Measurements from ENCODE around the gene EHF. TPM values are rescaled to one million over a fixed set of nuclear protein-coding genes. Genes with fewer than 3 reads are reported as not detected.

Gene EHF
- total and polyA plus RNA-seq, 2 of the 8 experiments (the other 6 are each of a cell fraction or from before 2014, with no cell fraction given), result not detected

GRCh38 chr11:34649597-34649996 lies 28.7 kb downstream of the EHF start:
- Histone ChIP-seq H2BK20ac (ENCODE audit: low read length) (no peak overlapping the region), H3K56ac (replicated peaks; ENCODE audit: insufficient read length, low read depth, low read length) (no peak overlapping the region), H3K9me3 (ENCODE audit: insufficient read depth in 2 of 2, low read depth in 1 of 2, low read length in 1 of 2) (no peaks in the 10 kb centered on the region), H2AK5ac (ENCODE audit: low read depth, low read length) (no peak overlapping the region), H4K20me1 (replicated peaks in 1 of 2; ENCODE audit: control insufficient read depth in 1 of 2, insufficient read depth in 2 of 2, low read length in 2 of 2) (no peaks in the 10 kb centered on the region), H3K9ac (replicated peaks in 1 of 4; ENCODE audit: extremely low read depth in 1 of 4, low read depth in 3 of 4, low read length in 3 of 4) (no peak overlapping the region), H3K23me2 (ENCODE audit: low read depth, low read length) (no peaks in the 10 kb centered on the region), H3K4me3 (ENCODE audit: extremely low read depth in 1 of 4, insufficient read depth in 2 of 4, low read depth in 3 of 4, low read length in 4 of 4) (no peak overlapping the region), H4K91ac (replicated peaks; ENCODE audit: insufficient read length, low read length) (no peak overlapping the region), H3K18ac (ENCODE audit: extremely low read depth, low read length) (no peak overlapping the region), H3K27ac (ENCODE audit: low read depth, low read length) (no peak overlapping the region), H3K4me2 (ENCODE audit: insufficient read depth in 1 of 2, low read depth in 2 of 2, low read length in 2 of 2) (no peak overlapping the region), H3K36me3 (ENCODE audit: control insufficient read depth in 2 of 4, insufficient read depth in 4 of 4, low read length in 3 of 4) (no peaks in the 10 kb centered on the region), H2BK5ac (ENCODE audit: low read depth, low read length) (no peak overlapping the region), H3K14ac (ENCODE audit: insufficient read length) (no peak overlapping the region), H2AFZ (ENCODE audit: low read length) (no peak overlapping the region), H3K27me3 (replicated peaks in 1 of 4; ENCODE audit: control insufficient read depth in 3 of 4, extremely low read depth in 1 of 4, insufficient read depth in 3 of 4, low read length in 3 of 4) (no peaks in the 10 kb centered on the region), H3K23ac (ENCODE audit: insufficient read length) (no peak overlapping the region), H2BK120ac (replicated peaks; ENCODE audit: low read depth, low read length) (no peak overlapping the region), H3K79me2 (ENCODE audit: control insufficient read depth in 1 of 2, insufficient read depth in 2 of 2, low read length in 2 of 2) (no peaks in the 10 kb centered on the region), H3K4me1 (replicated peaks in 1 of 4; ENCODE audit: control insufficient read depth in 3 of 4, insufficient read depth in 4 of 4, low read length in 3 of 4) (peaks cover 0 to 13% (median 6%) of the 10 kb centered on the region in 4 experiments; a peak in 5 of 7 replicates), H3K79me1 (ENCODE audit: low read depth, low read length) (no peaks in the 10 kb centered on the region), H2BK15ac (ENCODE audit: low read length) (no peak overlapping the region), H4K8ac (ENCODE audit: extremely low read depth, insufficient read depth, low read length) (no peak overlapping the region), H4K5ac (ENCODE audit: insufficient read length, low read depth, low read length) (no peak overlapping the region), H3K4ac (replicated peaks; ENCODE audit: insufficient read length, low read depth, low read length) (no peak overlapping the region), H2BK12ac (ENCODE audit: low read depth, low read length) (no peak overlapping the region)
- CTCF ChIA-PET (ENCODE audit: partially characterized antibody), result interaction anchor here (1.1 to 1.4 kb wide), 2 partner anchors 30 to 157 kb away, joined by 3 to 4 read pairs; no protein-coding TSS in a partner anchor
- TF ChIP-seq FOSL1 (IDR thresholded peaks at IDR 0.05; ENCODE audit: insufficient read depth, low read depth, low read length) (no peak), ASH2L (IDR thresholded peaks at IDR 0.05; ENCODE audit: low read length) (no peak), BCL11A (IDR thresholded peaks at IDR 0.05; ENCODE audit: low read depth in 2 of 2, low read length in 2 of 2) (no peak), JUND (IDR thresholded peaks at IDR 0.05; ENCODE audit: low read length) (no peak), EZH2 (IDR thresholded peaks at IDR 0.05; ENCODE audit: low read depth, low read length, severe bottlenecking) (no peak), TCF12 (IDR thresholded peaks at IDR 0.05; ENCODE audit: low read depth, low read length) (no peak), KDM1A (IDR thresholded peaks at IDR 0.05; ENCODE audit: borderline replicate concordance, low read length) (no peak)
- POLR2A ChIA-PET (ENCODE audit: partially characterized antibody), result no interaction called here
- FAIRE-seq, result no peak
- no peak for DNase-seq (ENCODE audit: low read depth in 1 of 2, low spot score in 2 of 2)
- WGBS, 2 experiments (ENCODE audit: extremely low coverage in 1 of 2, insufficient coverage in 1 of 2, insufficient read length in 1 of 2, insufficient replicate concordance in 2 of 2, low coverage in 1 of 2, low lambda C conversion rate in 2 of 2, missing lambda C conversion rate in 1 of 2), result 93% methylated on average over 2 of the region's 2 CpGs; no CpG with 5 or more reads in 1 of the 2 experiments
